ENCODE results near the gene GDF9. TPM values are rescaled to one million over a fixed set of nuclear protein-coding genes. Genes with fewer than 3 reads are reported as not detected.

The GDF9 gene
- total RNA-seq, 1 experiment from 2014 or later = 0.59 TPM

DNA sequence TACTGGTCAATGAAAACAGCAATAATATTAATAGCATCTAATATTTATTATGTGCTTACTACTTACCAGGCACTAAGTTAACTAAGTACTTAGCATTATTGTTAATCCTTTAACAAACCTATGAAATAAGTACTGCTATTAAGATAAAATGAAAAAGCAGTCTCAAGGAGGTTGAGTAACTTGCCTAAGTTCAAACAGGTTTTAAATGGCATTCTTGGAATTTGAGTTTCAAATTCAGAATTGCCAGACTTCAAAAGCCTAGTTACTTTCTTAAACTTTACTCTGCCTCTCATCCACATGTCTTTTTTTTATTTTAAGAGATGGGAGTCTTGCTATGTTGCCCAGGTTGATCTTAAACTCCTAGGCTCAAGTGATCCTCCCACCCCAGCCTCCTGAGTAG is 23.2 kb upstream of the GDF9 start:
- ChIA-PET POLR2A (no interaction called here), CTCF (no interaction called here)
- no peak overlapping the region for H3K27ac Mint-ChIP-seq (ENCODE audit: unreplicated experiment)
- no peaks in the 10 kb centered on the region for H3K27me3 Mint-ChIP-seq (ENCODE audit: insufficient read depth, unreplicated experiment)
- Histone ChIP-seq H3K4me3 (ENCODE audit: low read depth, low read length) (no peak overlapping the region), H3K36me3 (ENCODE audit: control insufficient read depth, insufficient read depth, low read length) (0 out of 2 replicates have a peak, but pooled peaks cover 1% of the 10 kb centered on the region), H3K4me1 (no peaks in the 10 kb centered on the region; the same call in 1 of the 2 replicates), H3K27me3 (replicated peaks; ENCODE audit: control insufficient read depth, insufficient read depth, low read length) (no peaks in the 10 kb centered on the region), H3K9me3 (no peaks in the 10 kb centered on the region)
- intact Hi-C loops (cut with micrococcal nuclease; ENCODE audit: unreplicated experiment) = no loop called here
- no TSS peak for BruUV-seq (replicated peaks)
- peaks cover 14% of the 10 kb centered on the region for H3K4me1 Mint-ChIP-seq (ENCODE audit: low read depth, unreplicated experiment)
- TF ChIP-seq, protein P1, sequence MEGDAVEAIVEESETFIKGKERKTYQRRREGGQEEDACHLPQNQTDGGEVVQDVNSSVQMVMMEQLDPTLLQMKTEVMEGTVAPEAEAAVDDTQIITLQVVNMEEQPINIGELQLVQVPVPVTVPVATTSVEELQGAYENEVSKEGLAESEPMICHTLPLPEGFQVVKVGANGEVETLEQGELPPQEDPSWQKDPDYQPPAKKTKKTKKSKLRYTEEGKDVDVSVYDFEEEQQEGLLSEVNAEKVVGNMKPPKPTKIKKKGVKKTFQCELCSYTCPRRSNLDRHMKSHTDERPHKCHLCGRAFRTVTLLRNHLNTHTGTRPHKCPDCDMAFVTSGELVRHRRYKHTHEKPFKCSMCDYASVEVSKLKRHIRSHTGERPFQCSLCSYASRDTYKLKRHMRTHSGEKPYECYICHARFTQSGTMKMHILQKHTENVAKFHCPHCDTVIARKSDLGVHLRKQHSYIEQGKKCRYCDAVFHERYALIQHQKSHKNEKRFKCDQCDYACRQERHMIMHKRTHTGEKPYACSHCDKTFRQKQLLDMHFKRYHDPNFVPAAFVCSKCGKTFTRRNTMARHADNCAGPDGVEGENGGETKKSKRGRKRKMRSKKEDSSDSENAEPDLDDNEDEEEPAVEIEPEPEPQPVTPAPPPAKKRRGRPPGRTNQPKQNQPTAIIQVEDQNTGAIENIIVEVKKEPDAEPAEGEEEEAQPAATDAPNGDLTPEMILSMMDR (IDR thresholded peaks at IDR 0.05; ENCODE audit: insufficient read depth in 1 of 2, low read depth in 1 of 2, low read length in 1 of 2, severe bottlenecking in 1 of 2, unreplicated experiment in 1 of 2) = no peak
- no peak overlapping the region for H3K4me3 Mint-ChIP-seq (ENCODE audit: unreplicated experiment)
- peaks cover 86% of the 10 kb centered on the region for H3K36me3 Mint-ChIP-seq (ENCODE audit: insufficient read depth, unreplicated experiment)
- no peak for DNase-seq
- H3K9me3 Mint-ChIP-seq (ENCODE audit: unreplicated experiment) = no peaks in the 10 kb centered on the region

DNA sequence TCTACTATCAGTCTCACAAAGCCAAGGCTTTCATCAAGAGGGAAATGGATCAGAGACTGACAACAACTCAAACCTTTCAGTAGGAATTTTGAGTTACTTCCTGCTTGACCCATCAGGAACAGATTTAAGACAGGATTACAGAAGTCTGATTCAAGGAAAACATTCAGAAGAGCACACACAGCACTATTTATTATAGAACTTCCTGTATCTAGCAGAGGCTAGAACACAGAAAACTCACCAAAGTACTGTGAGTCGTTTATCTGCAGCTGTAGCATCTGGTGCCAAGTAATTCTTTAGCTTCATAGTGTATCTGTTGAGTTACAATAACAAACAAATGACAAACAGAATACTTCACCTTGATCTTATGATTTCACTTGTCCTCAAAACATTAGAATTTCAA is 21.0 kb upstream of the GDF9 start:
- Mint-ChIP-seq H3K4me1 (ENCODE audit: low read depth, unreplicated experiment) (peaks cover 14% of the 10 kb centered on the region), H3K27ac (ENCODE audit: unreplicated experiment) (no peak overlapping the region), H3K4me3 (ENCODE audit: unreplicated experiment) (no peak overlapping the region), H3K9me3 (ENCODE audit: unreplicated experiment) (no peaks in the 10 kb centered on the region), H3K36me3 (ENCODE audit: insufficient read depth, unreplicated experiment) (peaks cover 88% of the 10 kb centered on the region), H3K27me3 (ENCODE audit: insufficient read depth, unreplicated experiment) (no peaks in the 10 kb centered on the region)
- Histone ChIP-seq H3K27me3 (replicated peaks; ENCODE audit: control insufficient read depth, insufficient read depth, low read length) (no peaks in the 10 kb centered on the region), H3K9me3 (no peaks in the 10 kb centered on the region), H3K4me3 (ENCODE audit: low read depth, low read length) (no peak overlapping the region), H3K4me1 (no peaks in the 10 kb centered on the region; the same call in 1 of the 2 replicates), H3K36me3 (ENCODE audit: control insufficient read depth, insufficient read depth, low read length) (0 out of 2 replicates have a peak, but pooled peaks cover 1% of the 10 kb centered on the region)
- intact Hi-C loops (cut with micrococcal nuclease; ENCODE audit: unreplicated experiment) = no loop called here
- no TSS peak for BruUV-seq (replicated peaks)
- ChIA-PET POLR2A (no interaction called here), CTCF (no interaction called here)
- TF ChIP-seq, protein P1 (IDR thresholded peaks at IDR 0.05; ENCODE audit: insufficient read depth in 1 of 2, low read depth in 1 of 2, low read length in 1 of 2, severe bottlenecking in 1 of 2, unreplicated experiment in 1 of 2) = no peak
- no peak for DNase-seq

- Mint-ChIP-seq H3K4me1 (ENCODE audit: low read depth, unreplicated experiment) (peaks cover 14% of the 10 kb centered on the region), H3K4me3 (ENCODE audit: unreplicated experiment) (no peak overlapping the region), H3K9me3 (ENCODE audit: unreplicated experiment) (no peaks in the 10 kb centered on the region), H3K36me3 (ENCODE audit: insufficient read depth, unreplicated experiment) (peaks cover 90% of the 10 kb centered on the region), H3K27me3 (ENCODE audit: insufficient read depth, unreplicated experiment) (no peaks in the 10 kb centered on the region), H3K27ac (ENCODE audit: unreplicated experiment) (peak overlapping the region; percentile 25)
- ChIA-PET CTCF (no interaction called here), POLR2A (no interaction called here)
- Histone ChIP-seq H3K4me3 (ENCODE audit: low read depth, low read length) (no peak overlapping the region), H3K4me1 (no peaks in the 10 kb centered on the region; the same call in 1 of the 2 replicates), H3K36me3 (ENCODE audit: control insufficient read depth, insufficient read depth, low read length) (no peaks in the 10 kb centered on the region), H3K9me3 (no peaks in the 10 kb centered on the region), H3K27me3 (replicated peaks; ENCODE audit: control insufficient read depth, insufficient read depth, low read length) (no peaks in the 10 kb centered on the region)
- no peak for DNase-seq
- TF ChIP-seq, protein P1 (IDR thresholded peaks at IDR 0.05; ENCODE audit: insufficient read depth in 1 of 2, low read depth in 1 of 2, low read length in 1 of 2, severe bottlenecking in 1 of 2, unreplicated experiment in 1 of 2) = no peak
- no TSS peak for BruUV-seq (replicated peaks)
- intact Hi-C loops (cut with micrococcal nuclease; ENCODE audit: unreplicated experiment) = no loop called here
Observed at GRCh38 chr5:132886064-132886823, 20.0 kb upstream of the GDF9 start.

Data from Caco-2 (cell line).